ENCODE measurements around the gene OR52N2. TPM values are rescaled to one million over a fixed set of nuclear protein-coding genes. Genes with fewer than 3 reads are reported as not detected.

Gene OR52N2
- total RNA-seq (2021; ENCODE audit: unreplicated experiment) (not detected), Bru-seq, nascent RNA (not detected), BruChase-seq, experiment 1, labeled RNA remaining after a 6-hour chase (not detected), BruChase-seq, experiment 2, labeled RNA remaining after a 2-hour chase (not detected)
- not detected in 2 replicates for polyA plus RNA-seq (2012)
- long read RNA-seq = 0 reads

GRCh38 chr11:5808500-5809121 lies at the start of gene OR52N2:
Gene OR52N2, plus strand, starts transcription at chr11:5808924. Its CDS starts 11,412 bp downstream, at chr11:5820336.
- BruUV-seq (replicated peaks) = no TSS peak
- CTCF ChIA-PET = interaction anchor here (2.3 kb wide), 1 partner anchor 83 kb away, joined by 8 read pairs; no protein-coding TSS in a partner anchor
- H3K9ac ChIP-seq (ENCODE audit: low read length) = no peak within 1 kb of the TSS

More at GRCh38 chr11:5808500-5809121, at the start of gene OR52N2:
- Histone ChIP-seq H2AFZ (ENCODE audit: low read depth, low read length, poor library complexity, severe bottlenecking) (peak within 1 kb of the TSS; percentile 17), H3K27ac (ENCODE audit: low read depth, low read length) (no peak within 1 kb of the TSS), H3K4me2 (ENCODE audit: low read length) (peak within 1 kb of the TSS; percentile 53), H3K4me1 (ENCODE audit: control insufficient read depth in 1 of 2, insufficient read depth in 2 of 2, low read length in 2 of 2) (peaks cover 0 to 4% of the 10 kb centered on the region in 2 experiments; a peak in 1 of 4 replicates), H3K9me3 (ENCODE audit: control insufficient read depth in 1 of 2, insufficient read depth in 1 of 2, low read depth in 1 of 2, low read length in 2 of 2) (no peaks in the 10 kb centered on the region), H3K36me3 (ENCODE audit: control insufficient read depth in 1 of 2, insufficient read depth in 2 of 2, low read length in 2 of 2) (no peaks in the 10 kb centered on the region), H3K79me2 (ENCODE audit: insufficient read depth, low read length) (no peaks in the 10 kb centered on the region), H4K20me1 (ENCODE audit: insufficient read depth) (no peaks in the 10 kb centered on the region; the same call in 1 of the 2 replicates), H3K27me3 (ENCODE audit: insufficient read depth, low read length) (peaks cover 61% of the 10 kb centered on the region), H3K4me3 (replicated peaks in 1 of 2; ENCODE audit: low read depth in 1 of 2, low read length in 2 of 2) (peak within 1 kb of the TSS in 1 of 2 experiments; percentile 11; a peak in 2 of 4 replicates), H3K9me2 (ENCODE audit: insufficient read depth) (no peaks in the 10 kb centered on the region)
- RAD21 ChIA-PET (ENCODE audit: low non-redundant PET in 1 of 2, low total read pairs in 2 of 2, uncharacterized antibody in 2 of 2, unreplicated experiment in 2 of 2) = no interaction called here
- POLR2A ChIA-PET = no interaction called here
- intact Hi-C loops (cut with micrococcal nuclease) = loop anchor here (1.0 to 5.0 kb wide), 8 partner anchors 208 to 1626 kb away; partner anchors contain the start of gene OR51D1
- peak; percentile 97 for ATAC-seq
- TF ChIP-seq CTCF (IDR thresholded peaks at IDR 0.05 in 2 of 3, conservative IDR thresholded peaks at IDR 0.05 in 1 of 3; ENCODE audit: borderline replicate concordance in 1 of 3, insufficient read depth in 1 of 3, low read depth in 2 of 3, low read length in 2 of 3) (peak; percentile 70 to 85 (median 85)), EZH2phosphoT487 (IDR thresholded peaks at IDR 0.05; ENCODE audit: borderline replicate concordance) (0 out of 2 replicates have a peak, but pooled peaks have one; percentile 76), RAD21 (IDR thresholded peaks at IDR 0.05; ENCODE audit: low read depth) (peak; percentile 88), ELF1 (IDR thresholded peaks at IDR 0.05; ENCODE audit: borderline replicate concordance, low read depth) (no peak)
- peak; percentile 61 for DNase-seq (ENCODE audit: low read depth, low spot score)
